GM19467 (cell line): ENCODE measurements around the gene SPRR1B.
"Not testable (repeated sequence)": the region's sequence is repeated elsewhere in the genome, so short reads cannot be mapped to it uniquely, and the experiment has no call there.

Experiments used
- ATAC-seq: cut with Tn5 transposase; IDR thresholded peaks from one replicate; pipeline ENCODE4 v1.9.1; 2021; ENCODE audit warnings: mild to moderate bottlenecking, moderate library complexity; ENCODE audit not compliant: unreplicated experiment

The SPRR1B gene, protein sequence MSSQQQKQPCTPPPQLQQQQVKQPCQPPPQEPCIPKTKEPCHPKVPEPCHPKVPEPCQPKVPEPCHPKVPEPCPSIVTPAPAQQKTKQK

DNA sequence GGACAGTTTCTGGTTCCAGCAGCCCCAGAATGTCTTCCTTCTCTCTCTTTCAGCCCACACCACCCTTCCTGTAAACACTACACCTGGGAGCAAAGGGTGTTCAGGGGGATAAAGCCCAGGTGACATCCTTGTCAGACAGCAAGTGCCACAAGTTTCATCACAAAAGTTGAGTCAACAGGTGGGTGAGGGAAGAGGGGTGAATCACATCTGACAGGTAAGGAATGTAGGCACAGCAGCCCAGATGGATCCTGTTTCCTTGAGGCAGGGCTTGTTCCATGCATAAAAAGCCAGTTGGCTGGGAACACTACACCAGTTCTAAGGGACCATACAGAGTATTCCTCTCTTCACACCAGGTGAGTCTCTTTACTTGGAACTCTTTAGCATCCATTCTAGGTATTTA lies at the start of gene SPRR1B:
Gene SPRR1B (plus strand): TSS at position 309 of the 400 bp plus-strand sequence. CDS start 1,143 bp downstream, outside the sequence.
- ATAC-seq = no peak

DNA sequence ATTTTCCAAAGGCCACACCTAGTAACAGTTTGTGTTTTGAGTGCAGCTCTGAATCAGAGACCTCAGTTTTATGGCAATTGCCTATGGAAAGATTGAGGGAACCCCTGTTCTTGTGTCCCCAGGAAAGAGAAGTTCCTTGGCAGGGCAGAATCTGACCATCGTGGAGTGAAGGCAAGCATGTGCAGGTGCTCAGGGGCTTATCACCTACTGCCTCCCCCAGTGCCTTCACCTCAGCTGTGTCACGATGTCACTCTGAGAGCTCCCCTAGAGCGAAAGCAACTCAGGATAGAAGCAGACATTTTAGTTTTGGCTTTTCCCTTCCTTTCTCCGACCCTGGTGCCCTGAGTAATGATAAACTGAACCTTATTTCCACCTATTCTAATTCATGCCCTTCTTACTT lies 48.9 kb upstream of the SPRR1B start:
- ATAC-seq = no peak

GRCh38 chr1:152983234-152983633 lies 47.8 kb upstream of the SPRR1B start:
- ATAC-seq = no peak

GRCh38 chr1:152983743-152984142 lies 47.3 kb upstream of the SPRR1B start, which contains the start of gene SPRR1A:
SPRR1A (plus strand) TSS chr1:152984081; CDS start chr1:152985231, 1,150 bp downstream.
- no peak for ATAC-seq

GRCh38 chr1:152986578-152986977 lies 44.4 kb upstream of the SPRR1B start:
- no peak for ATAC-seq

- no peak for ATAC-seq
Observed at GRCh38 chr1:152993186-152993585, 37.8 kb upstream of the SPRR1B start.

DNA sequence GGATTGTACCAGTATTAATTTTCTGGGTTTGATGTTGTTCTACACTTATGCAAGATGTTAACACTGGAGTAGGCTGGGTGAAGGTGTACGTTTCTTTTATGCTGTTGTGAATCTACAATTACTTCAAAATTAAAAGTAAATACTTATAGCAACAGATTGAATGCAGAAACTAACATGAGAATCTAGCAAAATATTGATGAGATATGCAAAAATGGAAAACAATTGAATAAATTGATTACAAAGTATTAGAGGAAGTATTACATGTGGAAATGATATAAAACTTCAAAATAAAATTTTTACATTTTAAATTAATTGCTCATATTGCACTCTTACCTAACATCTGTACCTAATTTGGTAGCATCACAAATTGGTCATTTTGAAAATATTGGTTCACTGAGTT lies 35.2 kb upstream of the SPRR1B start:
- ATAC-seq = no peak

- no peak for ATAC-seq
Observed at GRCh38 chr1:152996633-152997400, 34.2 kb upstream of the SPRR1B start.

GRCh38 chr1:152997901-152998300 lies 33.1 kb upstream of the SPRR1B start:
- no peak for ATAC-seq

- ATAC-seq = no peak
Observed at GRCh38 chr1:152998476-152998875, 32.5 kb upstream of the SPRR1B start.

DNA sequence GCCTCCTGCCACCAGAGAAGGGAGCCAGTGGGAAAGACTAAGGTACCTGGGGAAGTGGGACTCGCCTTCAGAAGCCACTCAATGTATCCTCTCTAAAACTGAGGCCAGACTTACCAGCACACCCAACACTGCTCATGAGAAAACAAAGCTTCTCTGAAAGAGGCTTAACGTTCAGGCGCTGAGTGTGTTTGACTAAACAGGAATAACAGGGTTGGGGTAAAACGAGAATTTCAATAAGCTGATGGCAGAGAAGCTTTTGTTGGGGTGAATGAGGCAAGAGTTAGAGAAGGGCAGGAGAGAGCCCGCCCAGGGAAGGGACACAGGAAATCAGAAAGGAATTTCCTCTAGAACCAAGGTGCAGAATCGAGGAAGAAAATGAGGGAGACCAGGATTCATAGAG lies 31.2 kb upstream of the SPRR1B start:
- ATAC-seq = no peak

DNA sequence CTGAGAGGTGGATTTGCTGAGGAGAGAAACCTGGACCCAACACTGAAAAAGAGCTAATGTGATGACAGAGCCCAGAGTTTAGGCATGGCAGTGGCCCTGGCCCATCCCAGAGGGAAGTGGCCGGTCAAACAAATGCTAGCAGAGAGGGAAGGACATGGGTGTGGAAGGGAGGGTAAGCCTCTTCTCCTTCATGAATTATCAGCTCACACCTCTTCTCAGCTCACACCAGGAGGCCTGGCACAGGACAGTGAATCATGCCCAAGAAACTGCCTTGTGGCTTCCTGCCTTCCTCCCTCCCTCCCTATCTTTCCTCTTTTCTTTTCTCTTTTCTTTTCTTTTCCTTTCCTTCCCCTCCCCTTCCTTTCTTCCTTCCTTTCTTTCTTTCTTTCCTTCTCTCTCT lies 30.7 kb upstream of the SPRR1B start:
- ATAC-seq = no peak

- no peak for ATAC-seq
Observed at GRCh38 chr1:153001382-153001781, 29.6 kb upstream of the SPRR1B start, which contains the start of gene SPRR3. SPRR3 (plus strand) TSS chr1:153001749; CDS start chr1:153003021, 1,272 bp downstream.

GRCh38 chr1:153011235-153011758 lies 19.7 kb upstream of the SPRR1B start:
- not testable (repeated sequence) for ATAC-seq

DNA sequence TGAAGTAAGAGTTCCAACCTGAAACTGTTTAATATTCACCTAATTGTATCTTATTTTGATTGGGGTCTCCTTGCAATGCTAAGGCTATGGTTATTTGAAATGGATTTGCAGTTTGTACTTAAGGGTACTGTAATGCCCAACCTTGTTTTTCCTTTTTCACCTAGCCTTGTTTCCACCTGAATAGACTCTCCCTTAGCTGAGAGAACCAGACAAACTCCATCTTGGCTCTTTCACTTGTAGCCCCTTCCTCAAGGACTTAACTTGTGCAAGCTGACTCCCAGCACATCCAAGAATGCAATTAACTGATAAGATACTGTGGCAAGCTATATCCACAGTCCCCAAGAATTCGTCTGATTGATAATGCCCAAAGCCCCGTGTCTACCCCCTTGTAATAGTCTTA lies 9.2 kb upstream of the SPRR1B start:
- not testable (repeated sequence) for ATAC-seq

GRCh38 chr1:153022340-153022739 lies 8.7 kb upstream of the SPRR1B start:
- not testable (repeated sequence) for ATAC-seq

DNA sequence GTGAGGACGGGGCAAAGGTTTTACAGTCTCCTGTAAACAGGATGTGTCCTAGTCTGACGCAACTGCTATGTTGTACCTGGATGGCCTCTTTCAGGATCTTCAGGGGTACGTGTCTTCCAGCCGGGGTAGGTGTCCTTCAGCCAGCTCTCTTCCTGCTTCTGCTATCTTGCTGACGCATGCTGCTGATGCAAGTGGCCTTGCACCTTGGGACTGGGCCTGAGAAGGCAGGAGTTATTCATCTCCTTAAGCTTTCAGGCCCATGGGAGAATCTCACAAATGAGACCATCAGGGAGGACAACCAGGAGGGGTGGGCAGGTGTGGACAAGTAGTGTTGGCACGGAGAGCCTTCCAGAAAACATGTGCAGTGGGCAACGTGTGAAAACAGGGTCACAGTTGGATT lies 7.9 kb upstream of the SPRR1B start:
- ATAC-seq = no peak

GRCh38 chr1:153024413-153024812 lies 6.6 kb upstream of the SPRR1B start:
- ATAC-seq = no peak

- ATAC-seq = no peak
Observed at GRCh38 chr1:153025797-153026196, 5.2 kb upstream of the SPRR1B start.

DNA sequence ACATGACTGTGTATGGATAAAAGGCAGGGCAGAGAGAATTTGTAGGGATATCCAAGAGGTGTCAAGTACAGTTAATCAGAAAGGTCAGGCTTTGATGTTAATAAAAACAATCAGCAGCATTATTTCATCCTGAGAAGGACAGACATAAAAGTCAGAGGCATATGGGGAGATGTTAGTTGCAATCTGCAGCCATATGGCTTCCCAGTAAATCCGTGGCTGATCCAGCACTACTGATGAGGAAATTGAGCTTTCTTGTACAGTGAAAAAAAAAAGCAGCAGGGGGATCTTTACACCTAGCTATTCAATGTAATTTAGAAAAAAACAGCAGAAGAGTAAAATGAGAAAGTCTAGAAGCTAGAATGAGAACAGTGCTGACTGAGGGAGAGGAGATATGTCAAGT lies 2.2 kb upstream of the SPRR1B start:
- ATAC-seq = no peak

- ATAC-seq = no peak
Observed at GRCh38 chr1:153032073-153032472, 1.1 kb downstream of the SPRR1B start.

DNA sequence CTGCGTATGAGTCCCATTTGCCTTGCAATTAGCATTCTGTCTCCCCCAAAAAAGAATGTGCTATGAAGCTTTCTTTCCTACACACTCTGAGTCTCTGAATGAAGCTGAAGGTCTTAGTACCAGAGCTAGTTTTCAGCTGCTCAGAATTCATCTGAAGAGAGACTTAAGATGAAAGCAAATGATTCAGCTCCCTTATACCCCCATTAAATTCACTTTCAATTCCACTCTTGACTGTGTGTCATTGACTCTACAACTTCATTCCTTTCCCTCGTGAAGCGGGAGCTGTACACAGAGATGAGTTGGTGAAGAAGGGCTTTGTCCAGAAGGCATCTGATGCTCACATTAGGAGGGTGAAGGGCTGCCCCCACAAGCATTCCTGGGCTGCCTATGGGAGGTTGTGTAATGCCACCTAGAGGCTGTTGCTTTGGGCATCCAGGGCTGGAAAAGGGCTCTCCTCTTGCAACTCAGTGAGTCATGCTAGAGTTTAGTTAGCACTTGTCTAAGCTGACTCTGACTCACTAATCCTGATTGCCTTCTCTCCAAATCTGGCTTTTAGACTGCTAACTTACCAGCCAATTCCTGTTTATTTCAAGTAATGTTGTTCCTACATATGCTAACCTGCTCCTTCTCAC lies 1.8 kb downstream of the SPRR1B start:
- no peak for ATAC-seq
